Mucosa of gallbladder (tissue), 1 donor: ENCODE data around the gene TMCC3. TPM values are rescaled to one million over a fixed set of nuclear protein-coding genes. Genes with fewer than 3 reads are reported as not detected.

ENCODE experiments used
- DNase-seq: peaks from one replicate; pipeline ENCODE4 v3.0.0-alpha.2; 2020; ENCODE audit warnings: low spot score
- total RNA-seq: library from RNA; stranded (reverse); gene quantifications from one replicate; pipeline ENCODE4 v1.2.1, GENCODE V29; 2021
- donor health status: DM: no; HTN: no; CAD: no.

The TMCC3 gene
- total RNA-seq, 1 donor from 2014 or later = 6.1 TPM

- no peak for DNase-seq
Measured at GRCh38 chr12:94673496-94673895, 23.1 kb upstream of the TMCC3 start.

GRCh38 chr12:94671917-94672316, 21.6 kb upstream of the TMCC3 start:
- no peak for DNase-seq

GRCh38 chr12:94670898-94671297, 20.5 kb upstream of the TMCC3 start:
- DNase-seq = no peak

- DNase-seq = no peak
Measured at GRCh38 chr12:94670075-94670474, 19.7 kb upstream of the TMCC3 start.

GRCh38 chr12:94667031-94667540, 16.7 kb upstream of the TMCC3 start:
- no peak for DNase-seq

- no peak for DNase-seq
Measured at GRCh38 chr12:94666158-94666557, 15.8 kb upstream of the TMCC3 start.

GRCh38 chr12:94663702-94664101, 13.3 kb upstream of the TMCC3 start:
- DNase-seq = no peak

- DNase-seq = no peak
Measured at GRCh38 chr12:94663071-94663470, 12.7 kb upstream of the TMCC3 start.

GRCh38 chr12:94660436-94660835, 10.1 kb upstream of the TMCC3 start:
- no peak for DNase-seq

- no peak for DNase-seq
Measured at GRCh38 chr12:94659346-94659930, 9.1 kb upstream of the TMCC3 start.

GRCh38 chr12:94658931-94659330, 8.6 kb upstream of the TMCC3 start:
- DNase-seq = no peak

GRCh38 chr12:94656556-94656955, 6.2 kb upstream of the TMCC3 start:
- no peak for DNase-seq

GRCh38 chr12:94649349-94650142, 811 bp downstream of the TMCC3 start:
- DNase-seq = no peak

GRCh38 chr12:94648578-94648977, 1.8 kb downstream of the TMCC3 start:
- DNase-seq = no peak

- no peak for DNase-seq
Measured at GRCh38 chr12:94644141-94644979, 6.0 kb downstream of the TMCC3 start.

GRCh38 chr12:94643606-94644005, 6.8 kb downstream of the TMCC3 start:
- DNase-seq = no peak

- DNase-seq = no peak
Measured at GRCh38 chr12:94641283-94641682, 9.1 kb downstream of the TMCC3 start.

- DNase-seq = no peak
Measured at GRCh38 chr12:94640134-94640928, 10.0 kb downstream of the TMCC3 start.

GRCh38 chr12:94638521-94638920, 11.8 kb downstream of the TMCC3 start:
- DNase-seq = no peak

- no peak for DNase-seq
Measured at GRCh38 chr12:94637390-94638113, 12.8 kb downstream of the TMCC3 start.
